ENCODE measurements around the gene ANKRD6. TPM values are rescaled to one million over a fixed set of nuclear protein-coding genes. Genes with fewer than 3 reads are reported as not detected.

The ANKRD6 gene
- total RNA-seq, 1 experiment from 2014 or later: 25.4 TPM

DNA sequence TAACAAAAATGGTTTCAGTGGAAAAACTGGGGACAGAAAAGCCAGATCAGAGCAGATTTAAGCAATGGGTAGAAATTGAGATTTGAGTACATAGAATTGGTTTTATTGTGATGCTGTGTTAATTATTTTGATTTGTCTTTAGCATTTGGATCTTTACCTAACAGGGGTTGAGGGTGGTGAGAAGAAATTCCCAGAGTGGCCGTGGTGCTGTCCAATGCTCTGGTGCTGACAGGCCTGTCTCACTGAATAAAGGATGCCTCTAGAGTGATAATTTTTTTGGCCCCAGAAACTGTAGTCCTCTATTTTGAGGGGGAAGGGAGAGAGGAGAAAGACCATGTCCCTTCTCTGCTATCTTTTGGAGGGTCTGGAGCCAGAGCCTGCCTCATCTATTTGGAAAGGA, 126.5 kb downstream of the ANKRD6 start:
- no TSS peak for BruUV-seq (replicated peaks)
- intact Hi-C loops (cut with micrococcal nuclease; ENCODE audit: unreplicated experiment): no loop called here
- POLR2A ChIA-PET (ENCODE audit: low non-redundant PET): no interaction called here

DNA sequence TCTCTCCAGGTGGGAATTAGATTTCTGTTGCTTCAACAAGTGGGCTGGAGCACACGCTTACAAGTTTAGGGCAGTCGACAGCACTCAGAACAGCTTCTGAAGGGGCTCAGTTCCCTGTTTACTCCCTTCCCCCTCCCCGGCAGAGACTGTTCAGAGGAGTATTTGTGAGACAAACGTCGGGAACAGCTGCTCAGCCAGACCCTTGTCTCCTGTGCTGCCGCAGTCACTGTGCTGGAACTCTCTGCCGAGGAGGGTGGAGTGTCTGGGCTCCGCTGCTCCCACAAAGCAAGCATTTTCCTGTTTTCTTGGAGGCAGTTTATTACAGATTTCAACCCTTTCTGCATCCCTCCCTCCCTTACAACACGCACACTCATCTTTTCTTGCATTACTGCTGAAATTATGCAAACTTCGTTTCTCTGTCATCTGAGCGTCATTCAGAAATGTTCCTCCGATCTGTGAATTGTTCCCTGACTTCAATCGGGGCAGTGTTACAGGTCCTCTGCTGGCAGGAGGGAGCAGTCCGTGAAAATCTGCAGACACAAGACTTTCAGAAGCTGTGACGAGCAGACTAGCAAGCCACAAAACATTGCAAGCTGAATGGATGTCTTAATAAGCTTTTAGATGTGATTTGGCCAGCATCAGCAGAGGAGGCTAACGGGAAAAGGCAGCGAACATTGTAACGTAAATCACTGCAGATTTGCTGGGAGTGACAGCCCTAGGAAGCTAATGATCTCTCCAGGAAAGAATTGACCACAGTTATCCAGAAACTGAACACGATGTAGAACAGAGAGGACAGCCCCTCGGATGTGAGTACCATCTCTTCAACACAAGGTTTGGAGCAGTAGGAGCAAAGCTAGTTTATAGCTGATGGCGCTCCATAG, 129.4 kb downstream of the ANKRD6 start:
- ChIA-PET CTCF (no interaction called here), POLR2A (ENCODE audit: low non-redundant PET) (no interaction called here)
- H3K4me3 ChIP-seq (ENCODE audit: low read depth, low read length, poor library complexity, severe bottlenecking): no peak overlapping the region
- H3K36me3 ChIP-seq (ENCODE audit: insufficient read depth, low read length, poor library complexity, severe bottlenecking): no peaks in the 10 kb centered on the region
- no peaks in the 10 kb centered on the region for H3K27me3 ChIP-seq (replicated peaks; ENCODE audit: insufficient read depth, low read depth, low read length, poor library complexity)
- H3K4me1 ChIP-seq (ENCODE audit: insufficient read depth, low read length, poor library complexity, severe bottlenecking): peaks cover 3% of the 10 kb centered on the region
- H3K9me3 ChIP-seq (ENCODE audit: low read depth, low read length, poor library complexity, severe bottlenecking): peaks cover 4% of the 10 kb centered on the region
- no peak for TF ChIP-seq EZH2 (IDR thresholded peaks at IDR 0.05; ENCODE audit: borderline replicate concordance, low read depth, low read length, poor library complexity, severe bottlenecking)
- TF ChIP-seq CTCF (conservative IDR thresholded peaks at IDR 0.05; ENCODE audit: low read depth, low read length): no peak
- BruUV-seq (replicated peaks): no TSS peak
- no peak overlapping the region for H3K27ac ChIP-seq (ENCODE audit: low read depth, low read length, poor library complexity, severe bottlenecking)
- DNase-seq (ENCODE audit: low spot score): no peak
- intact Hi-C loops (cut with micrococcal nuclease; ENCODE audit: unreplicated experiment): no loop called here

More for the DNA sequence above, 126.5 kb downstream of the ANKRD6 start:
- no peak for DNase-seq (ENCODE audit: low spot score)
- TF ChIP-seq EZH2 (IDR thresholded peaks at IDR 0.05; ENCODE audit: borderline replicate concordance, low read depth, low read length, poor library complexity, severe bottlenecking): no peak
- no peak for TF ChIP-seq CTCF (conservative IDR thresholded peaks at IDR 0.05; ENCODE audit: low read depth, low read length)
- Histone ChIP-seq H3K9me3 (ENCODE audit: low read depth, low read length, poor library complexity, severe bottlenecking) (peaks cover 4% of the 10 kb centered on the region), H3K27me3 (replicated peaks; ENCODE audit: insufficient read depth, low read depth, low read length, poor library complexity) (no peaks in the 10 kb centered on the region), H3K36me3 (ENCODE audit: insufficient read depth, low read length, poor library complexity, severe bottlenecking) (no peaks in the 10 kb centered on the region), H3K4me1 (ENCODE audit: insufficient read depth, low read length, poor library complexity, severe bottlenecking) (peaks cover 5% of the 10 kb centered on the region), H3K27ac (ENCODE audit: low read depth, low read length, poor library complexity, severe bottlenecking) (no peak overlapping the region), H3K4me3 (ENCODE audit: low read depth, low read length, poor library complexity, severe bottlenecking) (no peak overlapping the region)
- CTCF ChIA-PET: no interaction called here

DNA sequence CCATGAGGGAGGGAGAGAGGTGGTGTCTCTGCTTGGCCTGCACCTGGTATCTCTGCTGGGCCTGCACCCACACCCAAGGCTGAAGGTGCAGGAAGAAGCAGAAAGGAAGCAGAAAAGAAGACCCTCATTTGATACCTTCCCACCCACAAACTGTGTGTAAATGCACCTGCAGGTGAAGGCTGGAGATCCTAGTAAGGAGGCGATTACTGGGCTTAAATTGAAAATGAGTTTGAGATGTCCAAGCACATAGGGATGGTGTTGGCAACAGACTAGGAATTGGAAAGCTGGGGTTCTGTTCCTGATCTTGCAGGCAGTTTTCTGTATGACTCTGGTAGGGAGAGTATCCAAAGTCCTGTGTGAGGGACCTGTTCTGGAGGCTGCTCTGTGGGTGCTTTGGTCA, 130.9 kb downstream of the ANKRD6 start:
- intact Hi-C loops (cut with micrococcal nuclease; ENCODE audit: unreplicated experiment): no loop called here
- CTCF ChIA-PET: no interaction called here
- POLR2A ChIA-PET (ENCODE audit: low non-redundant PET): no interaction called here
- Histone ChIP-seq H3K27me3 (replicated peaks; ENCODE audit: insufficient read depth, low read depth, low read length, poor library complexity) (no peaks in the 10 kb centered on the region), H3K4me1 (ENCODE audit: insufficient read depth, low read length, poor library complexity, severe bottlenecking) (peaks cover 3% of the 10 kb centered on the region), H3K36me3 (ENCODE audit: insufficient read depth, low read length, poor library complexity, severe bottlenecking) (no peaks in the 10 kb centered on the region), H3K27ac (ENCODE audit: low read depth, low read length, poor library complexity, severe bottlenecking) (no peak overlapping the region), H3K4me3 (ENCODE audit: low read depth, low read length, poor library complexity, severe bottlenecking) (no peak overlapping the region), H3K9me3 (ENCODE audit: low read depth, low read length, poor library complexity, severe bottlenecking) (no peaks in the 10 kb centered on the region)
- BruUV-seq (replicated peaks): no TSS peak
- TF ChIP-seq EZH2 (IDR thresholded peaks at IDR 0.05; ENCODE audit: borderline replicate concordance, low read depth, low read length, poor library complexity, severe bottlenecking) (no peak), CTCF (conservative IDR thresholded peaks at IDR 0.05; ENCODE audit: low read depth, low read length) (no peak)
- DNase-seq (ENCODE audit: low spot score): no peak

Data from A673 (cell line).